Retinal pigment epithelial cell (primary cell): ENCODE data around the gene RPP25.

Source experiments
- DNase-seq: peaks from one replicate; pipeline ENCODE4 v3.0.0-alpha.2; 2010; ENCODE audit warnings: low read depth
- H3K4me3 ChIP-seq: 2 replicates; pipeline ENCODE4 v1.5.1; 2011; ENCODE audit warnings: mild to moderate bottlenecking, low read length, control low read depth, moderate library complexity
- TF ChIP-seq, protein P1 (sequence below): conservative IDR thresholded peaks from 2 replicates; pipeline ENCODE4 v1.5.1; 2011; ENCODE audit warnings: low read depth, low read length, control low read depth, inconsistent platforms

Gene RPP25, protein sequence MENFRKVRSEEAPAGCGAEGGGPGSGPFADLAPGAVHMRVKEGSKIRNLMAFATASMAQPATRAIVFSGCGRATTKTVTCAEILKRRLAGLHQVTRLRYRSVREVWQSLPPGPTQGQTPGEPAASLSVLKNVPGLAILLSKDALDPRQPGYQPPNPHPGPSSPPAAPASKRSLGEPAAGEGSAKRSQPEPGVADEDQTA

DNA sequence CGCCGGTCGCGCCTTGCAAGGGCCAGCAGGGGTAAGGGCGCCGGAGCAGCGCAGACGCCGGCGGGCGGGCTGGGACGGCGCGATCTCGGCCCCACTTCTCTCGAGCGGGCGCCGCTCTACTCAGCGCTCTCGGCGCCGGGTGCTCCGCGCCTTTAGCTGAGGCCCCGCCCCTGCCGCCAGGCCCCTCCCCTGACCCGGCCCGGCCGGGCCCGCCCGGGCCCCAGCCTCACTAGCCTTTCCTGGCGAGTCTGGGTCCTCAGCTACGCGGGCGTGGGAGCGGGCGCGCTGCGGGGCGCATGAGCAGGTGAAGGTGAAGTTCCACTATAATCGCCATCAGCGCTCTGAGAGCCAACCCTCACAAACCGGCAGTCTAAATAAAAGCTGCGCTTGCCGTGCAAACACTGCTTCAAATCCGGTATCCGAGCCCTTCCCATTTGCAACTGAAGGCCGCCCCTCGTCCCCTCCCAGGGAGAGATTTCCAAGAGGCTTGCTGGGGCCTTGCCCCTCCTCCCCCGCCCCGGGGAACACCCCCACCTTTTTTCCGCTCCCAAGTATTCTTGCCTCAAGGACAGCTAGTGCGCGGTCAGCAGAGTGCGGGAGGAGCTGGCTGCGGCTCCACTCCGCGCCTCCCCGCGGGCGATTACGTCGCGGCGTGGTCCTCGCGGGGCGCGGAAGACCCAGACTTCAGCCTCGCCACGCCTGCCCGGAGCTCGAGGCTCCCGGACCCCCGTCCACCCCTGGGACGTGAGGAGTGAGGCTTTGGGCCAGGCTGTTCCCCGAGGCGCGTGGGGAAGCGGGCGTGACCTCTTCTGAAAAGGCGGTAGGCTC, at the start of gene RPP25:
TSS of gene RPP25 (minus strand) at position 125 of the 828 bp plus-strand sequence. CDS start 189 bp downstream, outside the sequence.
- DNase-seq: no peak
- TF ChIP-seq, protein P1, sequence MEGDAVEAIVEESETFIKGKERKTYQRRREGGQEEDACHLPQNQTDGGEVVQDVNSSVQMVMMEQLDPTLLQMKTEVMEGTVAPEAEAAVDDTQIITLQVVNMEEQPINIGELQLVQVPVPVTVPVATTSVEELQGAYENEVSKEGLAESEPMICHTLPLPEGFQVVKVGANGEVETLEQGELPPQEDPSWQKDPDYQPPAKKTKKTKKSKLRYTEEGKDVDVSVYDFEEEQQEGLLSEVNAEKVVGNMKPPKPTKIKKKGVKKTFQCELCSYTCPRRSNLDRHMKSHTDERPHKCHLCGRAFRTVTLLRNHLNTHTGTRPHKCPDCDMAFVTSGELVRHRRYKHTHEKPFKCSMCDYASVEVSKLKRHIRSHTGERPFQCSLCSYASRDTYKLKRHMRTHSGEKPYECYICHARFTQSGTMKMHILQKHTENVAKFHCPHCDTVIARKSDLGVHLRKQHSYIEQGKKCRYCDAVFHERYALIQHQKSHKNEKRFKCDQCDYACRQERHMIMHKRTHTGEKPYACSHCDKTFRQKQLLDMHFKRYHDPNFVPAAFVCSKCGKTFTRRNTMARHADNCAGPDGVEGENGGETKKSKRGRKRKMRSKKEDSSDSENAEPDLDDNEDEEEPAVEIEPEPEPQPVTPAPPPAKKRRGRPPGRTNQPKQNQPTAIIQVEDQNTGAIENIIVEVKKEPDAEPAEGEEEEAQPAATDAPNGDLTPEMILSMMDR: no peak

DNA sequence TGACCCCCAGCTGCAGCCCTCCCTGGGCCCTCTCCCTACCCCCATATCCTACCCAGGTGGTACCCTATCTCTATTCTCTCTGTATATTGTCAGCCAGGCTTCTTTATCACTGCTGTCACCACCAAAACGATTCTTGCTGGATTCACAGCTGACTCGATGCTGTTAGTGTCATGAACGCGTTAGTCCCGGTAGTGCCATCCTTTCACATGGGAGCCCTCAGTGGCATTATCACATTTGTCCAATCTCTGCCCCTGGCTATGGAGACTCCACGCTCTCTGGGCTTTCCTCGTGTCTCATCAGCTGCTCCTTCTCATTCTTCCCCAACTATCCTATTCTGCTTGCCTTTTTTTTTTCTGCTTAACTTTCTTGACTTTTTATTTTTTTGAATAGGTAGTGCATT, 45.8 kb upstream of the RPP25 start:
- no peak for DNase-seq
- H3K4me3 ChIP-seq: no peak overlapping the region
- TF ChIP-seq, protein P1: no peak

More for the DNA sequence above, at the start of gene RPP25:
- H3K4me3 ChIP-seq: peak within 1 kb of the TSS; percentile 55

DNA sequence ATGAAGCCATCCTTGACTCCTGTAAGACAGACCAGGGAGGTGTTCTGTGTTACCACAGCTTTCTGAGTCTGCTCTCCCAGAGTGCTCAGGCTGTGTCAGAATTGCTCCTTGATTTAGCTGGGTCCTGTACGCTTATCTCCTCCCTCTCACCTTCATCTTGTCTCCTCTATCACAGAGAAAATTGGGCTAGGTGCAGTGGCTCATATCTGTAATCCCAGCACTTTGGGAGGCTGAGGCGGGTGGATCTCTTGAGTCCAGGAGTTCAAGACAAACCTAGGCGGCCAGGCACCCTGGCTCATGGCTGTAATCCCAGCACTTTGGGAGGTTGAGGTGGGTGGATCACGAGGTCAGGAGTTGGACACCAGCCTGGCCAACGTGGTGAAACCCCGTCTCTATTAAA, 44.7 kb upstream of the RPP25 start:
- TF ChIP-seq, protein P1: no peak
- no peak overlapping the region for H3K4me3 ChIP-seq
- DNase-seq: no peak

DNA sequence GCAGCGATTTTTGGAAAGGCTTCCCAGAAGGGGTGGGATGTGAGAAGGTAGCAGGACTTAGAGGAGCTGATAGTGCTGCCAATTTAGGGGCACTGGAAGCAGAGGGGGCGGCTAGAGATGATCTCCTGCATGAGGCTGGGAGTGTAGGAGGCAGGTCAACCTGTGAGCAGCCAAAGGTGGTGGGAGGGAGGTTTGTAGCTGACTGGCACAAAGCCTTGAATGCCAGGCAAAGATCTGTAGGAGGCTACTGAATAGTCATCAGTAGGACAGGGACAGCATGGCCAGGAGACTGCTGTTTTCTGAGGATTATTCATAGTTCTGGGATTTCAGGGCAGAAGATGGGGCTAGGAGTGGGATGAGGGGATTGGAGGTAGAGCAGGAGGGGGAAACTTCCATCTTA, 41.0 kb upstream of the RPP25 start:
- TF ChIP-seq, protein P1: no peak
- H3K4me3 ChIP-seq: no peak overlapping the region
- DNase-seq: no peak

DNA sequence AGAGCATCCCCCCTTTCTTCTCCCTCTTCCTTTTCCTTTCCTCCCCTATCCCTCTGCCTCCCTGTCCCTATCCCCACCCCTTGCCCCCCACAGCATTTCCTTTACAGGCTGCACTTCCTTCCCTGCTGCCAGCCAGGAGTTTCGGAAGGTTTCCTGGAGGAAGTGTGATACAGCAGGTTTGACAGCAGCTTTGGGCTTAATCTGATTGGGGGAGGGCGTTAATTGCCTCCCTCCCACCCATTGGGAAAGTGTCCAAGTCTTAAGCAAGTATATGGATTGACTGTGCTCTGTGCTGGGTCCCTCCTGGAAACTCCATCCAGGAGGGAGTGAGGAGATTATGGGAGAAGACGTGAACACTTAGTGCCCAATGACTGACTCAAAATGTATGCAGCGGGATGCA, 40.6 kb upstream of the RPP25 start:
- TF ChIP-seq, protein P1: no peak
- DNase-seq: no peak
- H3K4me3 ChIP-seq: no peak overlapping the region

DNA sequence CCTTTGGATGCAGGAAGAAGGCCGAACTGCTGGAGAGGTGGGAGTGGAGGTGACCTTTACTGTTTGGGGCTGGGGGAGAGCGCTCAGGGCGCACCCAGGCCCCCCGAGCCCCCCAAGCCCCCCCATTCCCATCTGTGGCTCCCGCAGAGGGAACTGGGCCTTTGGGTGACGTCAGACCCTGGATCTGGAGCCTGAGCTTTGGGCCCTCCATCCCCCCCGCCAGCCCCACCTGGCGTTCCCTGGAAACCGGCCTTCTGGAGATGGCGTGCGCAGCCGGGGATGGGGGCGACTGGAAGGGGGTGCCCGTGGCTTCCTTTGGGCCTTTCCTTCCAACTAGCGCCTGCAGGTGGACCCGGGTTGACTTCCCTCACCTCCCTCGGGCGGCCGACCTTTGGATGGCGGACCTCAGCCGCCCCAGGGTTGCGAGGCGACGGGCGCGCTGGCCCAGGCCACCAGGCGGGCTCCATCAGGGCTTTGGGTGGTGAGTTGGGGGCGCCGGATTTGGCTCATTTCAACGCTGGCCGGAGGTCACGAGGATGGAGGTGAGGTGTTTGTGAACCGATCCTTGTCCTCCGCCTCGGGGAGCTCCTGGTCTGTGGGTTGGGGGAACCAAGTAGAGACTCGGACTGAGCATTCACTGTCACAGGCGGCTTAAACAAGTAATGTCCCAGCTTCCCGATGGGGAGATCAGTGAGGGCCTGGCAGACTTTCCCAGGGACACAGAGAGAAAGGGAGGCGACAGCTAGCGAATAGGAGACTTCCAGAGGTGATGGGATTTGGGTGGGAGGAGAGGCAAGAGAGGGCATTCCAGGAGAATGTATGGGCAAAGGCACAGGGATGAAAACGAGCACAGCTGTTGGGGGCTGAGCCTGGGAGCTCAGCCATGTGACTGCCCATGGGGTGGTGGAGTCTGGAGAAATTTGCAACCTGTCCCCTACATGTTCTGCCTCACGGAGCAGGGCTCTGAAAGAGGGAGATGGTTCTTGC, 39.5 kb upstream of the RPP25 start:
- H3K4me3 ChIP-seq: peak overlapping the region; percentile 75
- TF ChIP-seq, protein P1: no peak
- DNase-seq: no peak
